HG03066 (cell line): ENCODE data around the gene AKT3.
A peak's percentile ranks its signal among the peaks of the same experiment; 100 is the strongest.

ENCODE experiments used
- ATAC-seq: cut with Tn5 transposase; IDR thresholded peaks from one replicate; pipeline ENCODE4 v1.9.1; 2021; ENCODE audit warnings: low read depth; ENCODE audit not compliant: unreplicated experiment

Gene AKT3

GRCh38 chr1:243735457-243735856 is 114.6 kb downstream of the AKT3 start:
- ATAC-seq: no peak

GRCh38 chr1:243734308-243734695 is 115.7 kb downstream of the AKT3 start:
- ATAC-seq: no peak

GRCh38 chr1:243733670-243734307 is 116.3 kb downstream of the AKT3 start:
- no peak for ATAC-seq

GRCh38 chr1:243732637-243733036 is 117.4 kb downstream of the AKT3 start:
- ATAC-seq: no peak

GRCh38 chr1:243731974-243732625 is 117.9 kb downstream of the AKT3 start:
- ATAC-seq: no peak

- ATAC-seq: no peak
Measured at GRCh38 chr1:243731301-243731891, 118.6 kb downstream of the AKT3 start.

GRCh38 chr1:243730487-243731150 is 119.4 kb downstream of the AKT3 start:
- ATAC-seq: no peak

GRCh38 chr1:243729956-243730355 is 120.1 kb downstream of the AKT3 start:
- ATAC-seq: no peak

GRCh38 chr1:243727503-243728203 is 122.4 kb downstream of the AKT3 start:
- peak; percentile 84 for ATAC-seq

- no peak for ATAC-seq
Measured at GRCh38 chr1:243726806-243727502, 123.1 kb downstream of the AKT3 start.

GRCh38 chr1:243725846-243726245 is 124.2 kb downstream of the AKT3 start:
- no peak for ATAC-seq

GRCh38 chr1:243725075-243725474 is 125.0 kb downstream of the AKT3 start:
- ATAC-seq: no peak

GRCh38 chr1:243723458-243724043 is 126.5 kb downstream of the AKT3 start:
- ATAC-seq: no peak

GRCh38 chr1:243723050-243723449 is 127.0 kb downstream of the AKT3 start:
- no peak for ATAC-seq

- no peak for ATAC-seq
Measured at GRCh38 chr1:243719476-243719875, 130.6 kb downstream of the AKT3 start.

GRCh38 chr1:243718893-243719292 is 131.2 kb downstream of the AKT3 start:
- no peak for ATAC-seq

- ATAC-seq: no peak
Measured at GRCh38 chr1:243718022-243718421, 132.0 kb downstream of the AKT3 start.

- no peak for ATAC-seq
Measured at GRCh38 chr1:243716906-243717305, 133.1 kb downstream of the AKT3 start.

- no peak for ATAC-seq
Measured at GRCh38 chr1:243715285-243715684, 134.8 kb downstream of the AKT3 start.
